Erythroblast (primary cell): ENCODE results near the gene LDLRAD4.

ENCODE experiments used
- DNase-seq, 2 experiments: peaks; one replicate each; lab custom pipeline; 2025; lab: John Stamatoyannopoulos, UW
- GATA1 ChIP-seq: IDR thresholded peaks from 2 replicates; pipeline ENCODE4 v1.6.1; 2011; ENCODE audit warnings: low read depth, mild to moderate bottlenecking, control low read depth, low read length, moderate library complexity
- POLR2A ChIP-seq: IDR thresholded peaks from 2 replicates; pipeline ENCODE4 v1.6.1; 2011; ENCODE audit warnings: mild to moderate bottlenecking, low read length

The LDLRAD4 gene

GRCh38 chr18:13368080-13368813 is 149.7 kb downstream of the LDLRAD4 start:
- DNase-seq, result no peak
- TF ChIP-seq POLR2A, result no peak
- no peak for TF ChIP-seq GATA1

- TF ChIP-seq POLR2A (no peak), GATA1 (no peak)
- no peak for DNase-seq
Measured at GRCh38 chr18:13369353-13369752, 150.8 kb downstream of the LDLRAD4 start.

- DNase-seq, result no peak
- no peak for TF ChIP-seq GATA1
- TF ChIP-seq POLR2A, result no peak
Measured at GRCh38 chr18:13369756-13370510, 151.4 kb downstream of the LDLRAD4 start.

- no peak for DNase-seq
- no peak for TF ChIP-seq POLR2A
- no peak for TF ChIP-seq GATA1
Measured at GRCh38 chr18:13370995-13371625, 152.6 kb downstream of the LDLRAD4 start.

- TF ChIP-seq GATA1 (no peak), POLR2A (no peak)
- no peak for DNase-seq
Measured at GRCh38 chr18:13371689-13372418, 153.3 kb downstream of the LDLRAD4 start.

- TF ChIP-seq GATA1, result no peak
- TF ChIP-seq POLR2A, result no peak
- no peak for DNase-seq
Measured at GRCh38 chr18:13372531-13372951, 154.0 kb downstream of the LDLRAD4 start.

GRCh38 chr18:13374096-13374467 is 155.5 kb downstream of the LDLRAD4 start:
- DNase-seq, result no peak
- TF ChIP-seq POLR2A, result no peak
- no peak for TF ChIP-seq GATA1

GRCh38 chr18:13374468-13375301 is 156.1 kb downstream of the LDLRAD4 start:
- DNase-seq, result no peak
- TF ChIP-seq GATA1, result no peak

GRCh38 chr18:13375302-13376255 is 157.0 kb downstream of the LDLRAD4 start:
- no peak for TF ChIP-seq GATA1
- TF ChIP-seq POLR2A, result no peak
- DNase-seq, result peak in 1 of 2 experiments; percentile 24

- no peak for DNase-seq
- TF ChIP-seq GATA1, result no peak
- TF ChIP-seq POLR2A, result no peak
Measured at GRCh38 chr18:13376298-13376840, 157.8 kb downstream of the LDLRAD4 start.

GRCh38 chr18:13376841-13377351 is 158.3 kb downstream of the LDLRAD4 start:
- no peak for DNase-seq
- TF ChIP-seq POLR2A, result no peak
- no peak for TF ChIP-seq GATA1
